Epithelial cell of prostate (primary cell): ENCODE measurements around the gene HS3ST1.
"Not testable (repeated sequence)": the region's sequence is repeated elsewhere in the genome, so short reads cannot be mapped to it uniquely, and the experiment has no call there.

Source experiments
- DNase-seq: peaks from one replicate; pipeline ENCODE4 v3.0.0-alpha.2; 2011; ENCODE audit warnings: low read depth, low spot score
- H3K27ac ChIP-seq: fragments of 450-650 bp; 2 replicates; pipeline ENCODE4 v1.5.1; 2017; ENCODE audit warnings: mild to moderate bottlenecking

HS3ST1 gene

GRCh38 chr4:11408233-11408967, 20.3 kb downstream of the HS3ST1 start:
- DNase-seq: no peak
- no peak overlapping the region for H3K27ac ChIP-seq

- no peak for DNase-seq
- no peak overlapping the region for H3K27ac ChIP-seq
These were observed 21.1 kb downstream of the HS3ST1 start for GRCh38 chr4:11407551-11407950.

GRCh38 chr4:11404431-11404830, 24.3 kb downstream of the HS3ST1 start:
- DNase-seq: no peak
- no peak overlapping the region for H3K27ac ChIP-seq

GRCh38 chr4:11402192-11402591, 26.5 kb downstream of the HS3ST1 start:
- H3K27ac ChIP-seq: no peak overlapping the region
- no peak for DNase-seq

GRCh38 chr4:11399461-11399971, 29.2 kb downstream of the HS3ST1 start:
- no peak overlapping the region for H3K27ac ChIP-seq
- DNase-seq: no peak

GRCh38 chr4:11397819-11398610, 30.7 kb downstream of the HS3ST1 start:
- no peak for DNase-seq
- peak overlapping the region; percentile 76 for H3K27ac ChIP-seq

- peak; percentile 18 for DNase-seq
- peak overlapping the region; percentile 76 for H3K27ac ChIP-seq
These were observed 31.5 kb downstream of the HS3ST1 start for GRCh38 chr4:11397146-11397545.

- DNase-seq: no peak
- H3K27ac ChIP-seq: no peak overlapping the region
These were observed 35.1 kb downstream of the HS3ST1 start for GRCh38 chr4:11393551-11393950.

- DNase-seq, H3K27ac ChIP-seq: not testable (repeated sequence)
These were observed 44.6 kb downstream of the HS3ST1 start for GRCh38 chr4:11384072-11384471.

- no peak for DNase-seq
- H3K27ac ChIP-seq: no peak overlapping the region
These were observed 52.1 kb downstream of the HS3ST1 start for GRCh38 chr4:11376571-11376970.

- DNase-seq: no peak
- H3K27ac ChIP-seq: no peak overlapping the region
These were observed 52.5 kb downstream of the HS3ST1 start for GRCh38 chr4:11376146-11376545.

GRCh38 chr4:11368701-11369115, 60.0 kb downstream of the HS3ST1 start:
- no peak for DNase-seq
- H3K27ac ChIP-seq: no peak overlapping the region

GRCh38 chr4:11367371-11367770, 61.3 kb downstream of the HS3ST1 start:
- DNase-seq: no peak
- no peak overlapping the region for H3K27ac ChIP-seq

GRCh38 chr4:11366859-11367258, 61.8 kb downstream of the HS3ST1 start:
- H3K27ac ChIP-seq: no peak overlapping the region
- DNase-seq: no peak

GRCh38 chr4:11365039-11365438, 63.7 kb downstream of the HS3ST1 start:
- no peak for DNase-seq
- no peak overlapping the region for H3K27ac ChIP-seq

- DNase-seq: no peak
- no peak overlapping the region for H3K27ac ChIP-seq
These were observed 69.1 kb downstream of the HS3ST1 start for GRCh38 chr4:11359591-11359990.

GRCh38 chr4:11355226-11355625, 73.5 kb downstream of the HS3ST1 start:
- DNase-seq: no peak

GRCh38 chr4:11354531-11354930, 74.2 kb downstream of the HS3ST1 start:
- no peak for DNase-seq
- no peak overlapping the region for H3K27ac ChIP-seq

More at GRCh38 chr4:11355226-11355625, 73.5 kb downstream of the HS3ST1 start:
- H3K27ac ChIP-seq: no peak overlapping the region

GRCh38 chr4:11348449-11349088, 80.1 kb downstream of the HS3ST1 start:
- H3K27ac ChIP-seq: no peak overlapping the region
- no peak for DNase-seq

GRCh38 chr4:11344916-11345315, 83.8 kb downstream of the HS3ST1 start:
- H3K27ac ChIP-seq: no peak overlapping the region
- no peak for DNase-seq

GRCh38 chr4:11343536-11343935, 85.2 kb downstream of the HS3ST1 start:
- H3K27ac ChIP-seq: no peak overlapping the region
- DNase-seq: no peak
